ENCODE data around the gene EPGN. TPM values are rescaled to one million over a fixed set of nuclear protein-coding genes. Genes with fewer than 3 reads are reported as not detected.

The EPGN gene
- total RNA-seq, 1 donor from 2014 or later = 2.4 TPM

DNA sequence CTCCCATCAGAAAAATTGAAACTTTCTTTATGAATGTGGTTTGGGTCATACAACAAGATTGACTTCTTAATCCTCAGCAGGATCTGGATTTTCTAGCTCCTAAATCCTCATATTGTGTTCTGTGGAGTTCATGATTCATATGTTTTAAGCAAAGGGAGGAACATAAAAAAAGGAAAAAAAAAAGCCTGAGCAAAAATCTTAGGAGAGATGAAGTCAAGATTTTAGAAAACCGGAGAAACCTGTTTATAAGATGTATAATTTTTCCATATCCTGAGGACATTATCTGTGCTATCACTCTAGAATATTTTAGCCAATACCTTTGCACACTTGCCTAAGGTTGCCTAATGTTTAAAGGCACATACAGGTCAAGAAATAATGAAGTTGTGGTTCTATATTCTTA lies 49.7 kb downstream of the EPGN start:
- no peak for DNase-seq (ENCODE audit: extremely low spot score, unreplicated experiment)
- Mint-ChIP-seq H3K27ac (no peak overlapping the region), H3K36me3 (no peaks in the 10 kb centered on the region), H3K9me3 (no peaks in the 10 kb centered on the region), H3K27me3 (peaks cover 4% of the 10 kb centered on the region), H3K4me3 (no peak overlapping the region), H3K4me1 (ENCODE audit: unreplicated experiment) (no peaks in the 10 kb centered on the region)
- TF ChIP-seq, protein P1, sequence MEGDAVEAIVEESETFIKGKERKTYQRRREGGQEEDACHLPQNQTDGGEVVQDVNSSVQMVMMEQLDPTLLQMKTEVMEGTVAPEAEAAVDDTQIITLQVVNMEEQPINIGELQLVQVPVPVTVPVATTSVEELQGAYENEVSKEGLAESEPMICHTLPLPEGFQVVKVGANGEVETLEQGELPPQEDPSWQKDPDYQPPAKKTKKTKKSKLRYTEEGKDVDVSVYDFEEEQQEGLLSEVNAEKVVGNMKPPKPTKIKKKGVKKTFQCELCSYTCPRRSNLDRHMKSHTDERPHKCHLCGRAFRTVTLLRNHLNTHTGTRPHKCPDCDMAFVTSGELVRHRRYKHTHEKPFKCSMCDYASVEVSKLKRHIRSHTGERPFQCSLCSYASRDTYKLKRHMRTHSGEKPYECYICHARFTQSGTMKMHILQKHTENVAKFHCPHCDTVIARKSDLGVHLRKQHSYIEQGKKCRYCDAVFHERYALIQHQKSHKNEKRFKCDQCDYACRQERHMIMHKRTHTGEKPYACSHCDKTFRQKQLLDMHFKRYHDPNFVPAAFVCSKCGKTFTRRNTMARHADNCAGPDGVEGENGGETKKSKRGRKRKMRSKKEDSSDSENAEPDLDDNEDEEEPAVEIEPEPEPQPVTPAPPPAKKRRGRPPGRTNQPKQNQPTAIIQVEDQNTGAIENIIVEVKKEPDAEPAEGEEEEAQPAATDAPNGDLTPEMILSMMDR (conservative IDR thresholded peaks at IDR 0.05) = no peak

DNA sequence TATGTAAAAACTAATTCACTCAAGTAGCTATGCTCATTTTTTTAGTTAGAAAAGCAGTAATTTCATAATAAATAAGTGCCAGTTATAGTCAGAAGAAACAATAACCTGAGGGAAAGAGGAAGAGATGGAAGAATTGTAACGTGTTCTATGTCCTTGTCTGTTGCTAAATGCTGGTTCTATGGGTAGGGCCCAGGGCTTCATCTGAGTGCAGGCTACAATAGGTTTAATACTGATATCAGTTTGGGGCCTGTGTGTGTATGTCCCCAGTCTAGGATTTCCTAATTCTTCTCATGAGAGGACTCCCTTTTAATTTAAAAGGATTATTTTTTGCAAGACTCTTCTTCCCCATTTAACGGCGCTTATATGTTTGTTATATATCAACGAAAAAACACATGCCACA lies 53.4 kb downstream of the EPGN start:
- H3K4me3 Mint-ChIP-seq = no peak overlapping the region
- H3K9me3 Mint-ChIP-seq = no peaks in the 10 kb centered on the region

DNA sequence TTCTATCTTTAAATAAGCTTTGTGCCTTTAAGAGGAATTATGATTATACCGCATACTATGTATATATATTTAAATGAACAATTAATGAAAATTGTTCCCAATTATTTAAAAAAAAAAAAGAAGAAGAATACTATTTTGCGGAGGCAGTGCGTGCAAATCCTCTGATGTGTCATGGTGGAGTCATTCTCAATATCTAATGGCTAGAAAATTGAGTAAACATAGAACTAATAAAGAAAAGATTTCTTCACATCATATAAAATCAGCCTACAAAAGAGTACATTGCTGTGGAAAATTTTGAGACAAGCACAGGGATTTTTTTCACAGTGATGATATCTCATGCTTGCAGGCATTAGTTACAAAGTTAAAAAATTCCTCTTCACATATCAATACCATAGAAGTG lies 54.1 kb downstream of the EPGN start:
- Mint-ChIP-seq H3K36me3 (no peaks in the 10 kb centered on the region), H3K9me3 (no peaks in the 10 kb centered on the region), H3K4me3 (no peak overlapping the region), H3K27ac (no peak overlapping the region), H3K27me3 (peaks cover 37% of the 10 kb centered on the region), H3K4me1 (ENCODE audit: unreplicated experiment) (no peaks in the 10 kb centered on the region)
- TF ChIP-seq, protein P1 (conservative IDR thresholded peaks at IDR 0.05) = no peak
- no peak for DNase-seq (ENCODE audit: extremely low spot score, unreplicated experiment)

More for the DNA sequence above, 53.4 kb downstream of the EPGN start:
- Mint-ChIP-seq H3K4me1 (ENCODE audit: unreplicated experiment) (no peaks in the 10 kb centered on the region), H3K36me3 (no peaks in the 10 kb centered on the region), H3K27ac (no peak overlapping the region), H3K27me3 (peaks cover 33% of the 10 kb centered on the region)
- no peak for DNase-seq (ENCODE audit: extremely low spot score, unreplicated experiment)
- TF ChIP-seq, protein P1 (conservative IDR thresholded peaks at IDR 0.05) = no peak

DNA sequence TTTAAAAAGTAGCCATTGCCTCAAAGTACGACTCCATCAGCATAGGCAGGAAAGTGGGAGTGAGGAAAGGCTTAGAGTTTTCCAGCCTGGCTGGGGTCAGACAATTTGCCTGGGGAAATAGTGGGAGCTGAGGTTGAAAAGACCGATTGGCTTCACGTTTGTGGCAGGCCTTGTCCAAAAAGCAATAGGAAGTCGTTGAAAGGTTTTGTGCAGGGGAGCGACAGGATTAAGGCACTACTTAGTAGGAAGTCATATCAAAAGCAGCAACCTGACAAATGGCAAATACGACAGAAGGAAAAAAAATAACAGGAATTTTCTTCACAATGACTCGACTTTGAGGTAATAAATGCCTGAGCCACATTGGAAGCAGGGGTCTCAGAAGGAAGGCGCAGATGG lies 56.0 kb downstream of the EPGN start:
- H3K27ac Mint-ChIP-seq = peak overlapping the region; percentile 62
- no peaks in the 10 kb centered on the region for H3K4me1 Mint-ChIP-seq (ENCODE audit: unreplicated experiment)
- peak overlapping the region; percentile 89 for H3K4me3 Mint-ChIP-seq
- TF ChIP-seq, protein P1 (conservative IDR thresholded peaks at IDR 0.05) = no peak
- H3K27me3 Mint-ChIP-seq = peaks cover 52% of the 10 kb centered on the region
- no peaks in the 10 kb centered on the region for H3K9me3 Mint-ChIP-seq
- DNase-seq (ENCODE audit: extremely low spot score, unreplicated experiment) = no peak
- no peaks in the 10 kb centered on the region for H3K36me3 Mint-ChIP-seq

DNA sequence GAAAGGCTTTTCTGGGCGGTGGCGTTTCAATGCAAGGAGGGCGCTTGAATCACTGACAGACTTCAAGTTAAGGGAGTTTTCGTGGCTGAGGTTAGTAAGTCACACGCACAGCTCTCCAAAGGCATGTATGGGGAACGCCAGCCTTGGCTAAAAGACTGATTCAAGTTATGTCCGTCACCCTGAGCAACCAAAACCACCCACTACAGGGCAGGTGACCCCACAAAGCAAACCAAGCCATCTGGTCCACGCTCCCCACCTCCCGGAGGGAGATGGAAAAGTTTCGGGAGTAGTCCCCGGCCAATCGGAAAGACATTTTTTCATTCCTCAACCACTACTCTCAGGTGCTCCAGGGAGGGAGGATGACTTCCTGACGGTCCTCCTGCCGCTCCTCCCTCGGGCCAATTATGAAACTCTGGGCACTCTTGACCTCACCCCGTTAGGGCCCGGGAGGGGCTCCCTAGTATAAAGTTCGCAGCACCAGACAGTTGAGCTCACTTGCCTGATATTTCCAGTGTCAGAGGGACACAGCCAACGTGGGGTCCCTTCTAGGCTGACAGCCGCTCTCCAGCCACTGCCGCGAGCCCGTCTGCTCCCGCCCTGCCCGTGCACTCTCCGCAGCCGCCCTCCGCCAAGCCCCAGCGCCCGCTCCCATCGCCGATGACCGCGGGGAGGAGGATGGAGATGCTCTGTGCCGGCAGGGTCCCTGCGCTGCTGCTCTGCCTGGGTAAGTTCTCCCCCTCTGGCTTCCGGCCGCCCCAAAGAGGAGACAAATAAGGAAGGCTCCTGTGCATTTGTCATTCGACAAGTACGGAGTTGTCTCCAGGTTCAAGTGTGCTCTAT lies 56.6 kb downstream of the EPGN start, which contains the start of gene EREG:
EREG (plus strand) TSS at position 494 of the 840 bp plus-strand sequence; CDS start at position 658, 164 bp downstream.
- Mint-ChIP-seq H3K9me3 (no peaks in the 10 kb centered on the region), H3K4me3 (peak within 1 kb of the TSS; percentile 89), H3K36me3 (no peaks in the 10 kb centered on the region), H3K27me3 (peaks cover 53% of the 10 kb centered on the region), H3K4me1 (ENCODE audit: unreplicated experiment) (no peaks in the 10 kb centered on the region), H3K27ac (peak within 1 kb of the TSS; percentile 62)
- peak; percentile 70 for DNase-seq (ENCODE audit: extremely low spot score, unreplicated experiment)
- TF ChIP-seq, protein P1 (conservative IDR thresholded peaks at IDR 0.05) = no peak

Measured in type B pancreatic cell (in vitro differentiated cells).